OCI-LY1 (cell line): ENCODE data around the gene PIGQ.

Experiments used
- EZH2 ChIP-seq: fragments of 200-600 bp; sonication (generic), shearing (Covaris generic); IDR thresholded peaks from 2 replicates; pipeline ENCODE4 v1.8.0; 2017; ENCODE audit warnings: borderline replicate concordance, mixed run types, mild to moderate bottlenecking, antibody characterized with exemption, low read length, moderate library complexity, mixed read lengths
- TF ChIP-seq, protein P1 (sequence below): fragments of 200-600 bp; sonication (generic), shearing (Covaris generic); IDR thresholded peaks from 2 replicates; pipeline ENCODE4 v1.5.1; 2017; ENCODE audit warnings: mild to moderate bottlenecking, antibody characterized with exemption, low read length, moderate library complexity, mixed read lengths

- TF ChIP-seq, protein P1, sequence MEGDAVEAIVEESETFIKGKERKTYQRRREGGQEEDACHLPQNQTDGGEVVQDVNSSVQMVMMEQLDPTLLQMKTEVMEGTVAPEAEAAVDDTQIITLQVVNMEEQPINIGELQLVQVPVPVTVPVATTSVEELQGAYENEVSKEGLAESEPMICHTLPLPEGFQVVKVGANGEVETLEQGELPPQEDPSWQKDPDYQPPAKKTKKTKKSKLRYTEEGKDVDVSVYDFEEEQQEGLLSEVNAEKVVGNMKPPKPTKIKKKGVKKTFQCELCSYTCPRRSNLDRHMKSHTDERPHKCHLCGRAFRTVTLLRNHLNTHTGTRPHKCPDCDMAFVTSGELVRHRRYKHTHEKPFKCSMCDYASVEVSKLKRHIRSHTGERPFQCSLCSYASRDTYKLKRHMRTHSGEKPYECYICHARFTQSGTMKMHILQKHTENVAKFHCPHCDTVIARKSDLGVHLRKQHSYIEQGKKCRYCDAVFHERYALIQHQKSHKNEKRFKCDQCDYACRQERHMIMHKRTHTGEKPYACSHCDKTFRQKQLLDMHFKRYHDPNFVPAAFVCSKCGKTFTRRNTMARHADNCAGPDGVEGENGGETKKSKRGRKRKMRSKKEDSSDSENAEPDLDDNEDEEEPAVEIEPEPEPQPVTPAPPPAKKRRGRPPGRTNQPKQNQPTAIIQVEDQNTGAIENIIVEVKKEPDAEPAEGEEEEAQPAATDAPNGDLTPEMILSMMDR, result no peak
- no peak for TF ChIP-seq EZH2
These were observed 42.5 kb upstream of the PIGQ start, which contains the start of gene CAPN15 for GRCh38 chr16:527015-527903.
